GF-D8 (cell line): ENCODE data around the gene BLOC1S5.
"Not testable (repeated sequence)": the region's sequence is repeated elsewhere in the genome, so short reads cannot be mapped to it uniquely, and the experiment has no call there.

Source experiments
- DNase-seq: peaks from one replicate; lab custom pipeline; 2025; lab: John Stamatoyannopoulos, UW

The BLOC1S5 gene

GRCh38 chr6:8080362-8081151 is 16.4 kb upstream of the BLOC1S5 start:
- DNase-seq = peak; percentile 9

GRCh38 chr6:8079126-8079525 is 14.9 kb upstream of the BLOC1S5 start:
- no peak for DNase-seq

DNA sequence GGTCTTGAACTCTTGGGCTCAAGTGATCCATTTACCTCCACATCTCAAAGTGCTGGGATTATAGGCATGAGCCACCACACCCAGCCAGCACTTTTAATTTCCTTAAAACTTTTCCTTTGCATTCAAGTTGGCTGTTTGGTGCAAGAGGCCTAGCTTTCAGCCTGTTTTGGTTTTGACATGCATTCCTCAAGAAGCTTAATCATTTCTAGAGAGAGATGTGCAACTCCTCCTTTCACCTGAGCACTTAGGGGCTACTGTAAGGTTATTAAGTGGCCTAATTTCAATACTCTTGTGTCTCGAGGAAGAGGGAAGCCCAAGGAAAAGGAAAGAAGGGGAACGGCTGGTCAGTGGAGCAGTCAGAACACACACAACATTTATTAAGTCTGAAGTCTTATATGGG is 13.8 kb upstream of the BLOC1S5 start:
- DNase-seq = no peak

GRCh38 chr6:8075704-8076103 is 11.5 kb upstream of the BLOC1S5 start:
- no peak for DNase-seq

DNA sequence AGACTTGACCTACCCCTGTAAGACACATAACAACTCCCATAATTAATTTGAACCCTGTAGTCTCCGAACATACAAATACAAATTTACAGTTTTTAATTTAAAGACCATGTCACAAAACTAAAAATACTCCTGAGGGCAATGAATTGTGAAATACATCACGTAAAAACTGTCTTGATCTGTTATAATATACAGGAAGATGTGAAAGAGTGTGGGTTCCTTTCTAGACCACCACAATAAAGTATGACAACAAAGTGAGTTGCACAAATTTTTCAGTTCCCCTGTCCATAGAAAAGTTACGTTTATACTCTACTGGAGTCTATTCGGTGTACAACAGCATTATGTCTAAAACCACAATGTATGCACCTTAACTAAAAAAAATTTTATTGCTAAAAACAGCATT is 11.0 kb upstream of the BLOC1S5 start:
- peak; percentile 16 for DNase-seq

DNA sequence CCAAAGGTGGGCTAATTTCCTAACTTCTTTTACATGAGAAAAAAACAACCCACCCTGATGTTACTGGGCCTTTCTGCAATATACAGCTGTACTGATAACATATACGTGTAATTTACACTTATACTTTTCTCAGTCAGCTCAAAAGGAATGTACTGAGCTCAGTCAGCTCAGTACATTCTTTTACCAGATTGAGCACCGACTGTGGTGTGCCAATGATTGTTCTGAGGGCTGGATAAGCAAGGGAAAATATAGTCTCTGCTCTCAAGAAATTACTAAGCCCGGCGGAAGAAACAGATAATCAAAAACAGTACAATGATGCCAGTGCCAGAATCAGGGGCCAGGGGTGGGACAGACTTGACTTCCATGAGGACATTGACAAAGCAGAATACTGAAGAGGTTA is 10.0 kb upstream of the BLOC1S5 start:
- DNase-seq = no peak

- no peak for DNase-seq
These were observed 9.6 kb upstream of the BLOC1S5 start for GRCh38 chr6:8073758-8074157.

GRCh38 chr6:8070718-8071117 is 6.5 kb upstream of the BLOC1S5 start:
- DNase-seq = no peak

GRCh38 chr6:8069631-8070284 is 5.6 kb upstream of the BLOC1S5 start:
- no peak for DNase-seq

DNA sequence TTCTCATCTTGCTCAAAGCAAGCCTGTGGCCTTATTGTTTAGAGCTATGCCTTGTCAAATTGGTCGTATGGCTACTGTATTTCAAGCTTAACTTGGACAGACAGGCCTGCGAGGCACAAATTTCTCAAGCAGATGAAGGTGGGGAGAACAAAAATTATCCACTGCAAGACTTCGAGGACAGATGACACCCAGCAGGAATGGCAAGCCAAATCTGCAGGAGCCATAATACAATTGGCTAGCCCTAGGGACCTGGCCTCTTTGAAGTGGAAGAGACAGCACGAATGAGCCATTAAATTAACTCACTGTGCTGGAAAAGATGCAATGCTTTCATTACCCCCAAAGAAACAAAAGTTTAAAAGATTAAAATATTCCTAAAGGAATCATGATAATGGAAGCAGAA is 5.0 kb upstream of the BLOC1S5 start:
- DNase-seq = no peak

GRCh38 chr6:8066108-8066507 is 1.9 kb upstream of the BLOC1S5 start:
- no peak for DNase-seq

DNA sequence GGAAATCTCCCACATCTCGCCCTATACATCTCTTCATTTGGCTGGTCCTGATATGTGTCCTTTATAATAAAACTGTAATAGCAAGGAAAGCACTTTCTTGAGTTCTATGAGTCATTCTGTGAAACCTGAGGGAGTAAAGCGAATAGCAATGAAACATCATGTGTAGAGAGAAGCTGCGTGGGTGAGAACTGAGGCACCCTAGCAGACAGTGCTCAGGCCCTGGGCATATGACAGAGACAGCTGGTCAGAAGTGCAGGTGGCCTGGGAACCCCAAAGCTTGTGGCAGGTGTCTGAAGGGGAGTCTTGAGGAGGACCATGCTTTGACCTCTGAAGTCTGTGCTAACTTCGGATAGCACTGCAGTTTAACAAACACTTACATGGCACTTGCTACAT is 1.3 kb upstream of the BLOC1S5 start:
- no peak for DNase-seq

DNA sequence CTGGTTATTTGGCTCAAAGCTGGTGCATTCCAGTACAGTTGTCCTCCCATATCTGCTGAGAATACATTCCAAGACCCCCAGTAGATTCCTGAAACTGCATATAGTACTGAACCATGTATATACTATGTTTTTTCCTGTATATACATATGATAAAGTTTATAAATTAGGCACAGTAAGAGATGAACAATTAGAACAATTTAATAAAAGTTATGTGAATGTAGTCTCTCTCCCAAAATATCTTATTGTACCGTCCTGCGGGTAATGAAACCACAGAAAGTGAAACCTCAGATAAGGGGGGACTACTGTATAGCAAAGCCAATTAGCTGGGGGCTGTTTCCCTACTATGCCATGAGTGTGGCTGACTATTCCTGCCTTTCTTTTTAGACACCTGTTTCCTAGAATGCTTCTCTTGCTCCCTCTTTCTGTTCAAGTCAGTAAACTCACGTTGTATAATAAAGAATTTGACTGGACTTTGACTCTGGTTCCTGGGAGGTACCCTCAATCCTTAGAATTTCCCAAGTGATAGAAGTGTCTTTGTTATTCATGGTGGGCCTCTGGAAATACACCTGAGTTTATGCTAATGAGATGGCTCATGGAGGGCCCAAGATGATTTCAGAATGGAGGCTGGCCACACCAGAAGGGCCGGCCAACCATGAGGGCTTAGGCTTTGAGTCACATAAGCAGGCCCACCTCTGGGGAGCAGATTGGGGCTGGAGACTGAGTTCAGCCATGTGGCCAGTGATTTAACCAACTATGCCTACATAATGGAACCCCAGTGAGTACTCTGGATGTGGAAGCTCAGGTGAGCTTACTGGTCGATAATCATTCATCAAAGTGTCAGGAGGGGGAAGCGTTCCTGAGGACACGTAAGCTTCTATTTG is 689 bp upstream of the BLOC1S5 start:
- DNase-seq = no peak

DNA sequence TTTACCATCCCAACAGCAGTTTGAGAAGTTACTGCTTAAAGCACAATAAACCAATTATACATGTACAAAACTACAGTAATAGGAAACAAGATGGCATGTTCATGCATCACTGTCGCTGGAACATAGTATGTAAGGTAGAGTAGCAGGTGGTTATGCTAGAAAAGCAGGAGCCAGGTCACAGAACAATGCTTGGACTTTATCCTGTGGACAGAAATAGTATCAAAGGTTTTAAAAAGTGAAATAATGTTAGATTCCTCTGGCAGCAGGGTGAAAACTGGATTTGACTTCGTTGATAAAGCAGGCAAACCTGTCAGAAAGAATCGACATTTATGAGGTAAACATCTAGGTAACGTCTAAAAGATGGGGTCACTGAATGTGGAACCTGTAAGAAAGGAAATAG is 2.5 kb downstream of the BLOC1S5 start:
- no peak for DNase-seq

DNA sequence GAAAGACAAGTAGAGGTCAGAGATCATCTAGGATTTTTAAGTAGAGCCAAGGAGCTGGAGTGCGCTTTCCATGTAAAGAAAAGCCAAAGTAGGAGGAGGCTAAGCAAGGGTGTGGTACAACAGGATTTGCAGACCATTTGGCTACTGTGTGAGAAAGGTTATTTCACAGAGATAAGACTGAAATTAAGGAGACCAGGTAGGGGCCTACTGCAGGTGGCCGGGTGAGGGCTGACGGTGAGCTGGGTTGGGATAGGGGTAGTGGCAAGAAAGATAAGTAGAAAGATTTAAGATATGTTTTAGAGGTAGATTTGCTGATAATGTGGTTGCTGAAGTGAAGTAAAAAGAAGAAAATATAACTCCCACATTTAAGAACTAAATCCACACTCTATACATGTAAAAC is 3.8 kb downstream of the BLOC1S5 start:
- DNase-seq = no peak

- DNase-seq = no peak
These were observed 5.1 kb downstream of the BLOC1S5 start for GRCh38 chr6:8059129-8059528.

GRCh38 chr6:8057793-8058192 is 6.4 kb downstream of the BLOC1S5 start:
- DNase-seq = no peak

GRCh38 chr6:8057263-8057662 is 6.9 kb downstream of the BLOC1S5 start:
- no peak for DNase-seq

- DNase-seq = no peak
These were observed 9.9 kb downstream of the BLOC1S5 start for GRCh38 chr6:8054276-8054675.

- DNase-seq = no peak
These were observed 16.5 kb downstream of the BLOC1S5 start for GRCh38 chr6:8047541-8048292.

- not testable (repeated sequence) for DNase-seq
These were observed 18.4 kb downstream of the BLOC1S5 start for GRCh38 chr6:8045769-8046168.

- DNase-seq = no peak
These were observed 21.0 kb downstream of the BLOC1S5 start for GRCh38 chr6:8043221-8043620.
